Umbilical cord (tissue), 2 donors: Measurements from ENCODE around the gene HOXD11. TPM values are rescaled to one million over a fixed set of nuclear protein-coding genes. Genes with fewer than 3 reads are reported as not detected.

ENCODE experiments used
- DNase-seq: peaks from one replicate; pipeline ENCODE4 v3.0.0-alpha.2; 2015; ENCODE audit warnings: low spot score
- total RNA-seq: library from RNA; depleted of rRNA; stranded (reverse); fragments of >200 nt; gene quantifications from one replicate; pipeline ENCODE4 v1.2.3, GENCODE V29; 2014; ENCODE audit warnings: low replicate concordance; ENCODE audit not compliant: insufficient read depth

The HOXD11 gene
- 18.1 TPM for total RNA-seq

DNA sequence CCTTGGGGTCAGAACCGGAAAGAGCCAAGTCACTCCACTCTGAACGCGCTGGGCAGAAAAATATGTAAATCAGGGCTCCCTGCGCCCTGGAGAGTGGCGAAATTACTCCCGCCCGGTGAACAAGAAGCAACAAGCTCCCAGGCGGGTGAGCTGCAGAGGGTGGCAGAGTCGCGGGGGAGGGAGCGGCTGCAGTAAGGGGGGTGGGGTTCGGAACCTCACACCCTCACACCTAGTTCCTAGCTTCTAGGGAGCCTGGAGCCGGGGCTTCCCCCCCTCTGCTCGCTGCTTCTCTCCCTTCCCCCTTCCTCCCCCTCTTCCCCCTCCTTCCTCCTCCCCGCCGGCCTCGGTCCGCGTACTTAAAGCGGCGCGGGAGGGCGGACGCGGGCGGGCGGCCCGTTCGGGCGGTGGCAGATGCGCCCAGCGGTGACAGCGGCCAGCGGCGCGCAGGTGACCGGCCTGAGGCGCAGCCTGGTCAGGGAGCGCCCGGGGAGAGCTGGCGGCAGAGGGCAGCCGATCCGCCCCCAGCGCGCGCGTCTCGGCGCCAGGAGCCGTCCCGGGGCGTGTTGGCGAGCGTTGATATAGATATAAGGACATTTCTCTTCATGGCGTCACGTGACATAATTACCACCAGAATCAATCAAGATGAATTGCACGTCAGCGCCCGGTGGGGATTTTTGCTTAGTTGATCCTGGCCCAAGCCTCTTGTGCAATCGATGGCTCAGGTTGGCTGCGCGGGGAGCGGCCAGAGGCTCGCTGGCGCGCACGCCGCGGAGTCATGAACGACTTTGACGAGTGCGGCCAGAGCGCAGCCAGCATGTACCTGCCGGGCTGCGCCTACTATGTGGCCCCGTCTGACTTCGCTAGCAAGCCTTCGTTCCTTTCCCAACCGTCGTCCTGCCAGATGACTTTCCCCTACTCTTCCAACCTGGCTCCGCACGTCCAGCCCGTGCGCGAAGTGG is at the start of gene HOXD11:
HOXD11 (plus strand) TSS at position 700 of the 959 bp plus-strand sequence; CDS start at position 776, 76 bp downstream.
- no peak for DNase-seq

DNA sequence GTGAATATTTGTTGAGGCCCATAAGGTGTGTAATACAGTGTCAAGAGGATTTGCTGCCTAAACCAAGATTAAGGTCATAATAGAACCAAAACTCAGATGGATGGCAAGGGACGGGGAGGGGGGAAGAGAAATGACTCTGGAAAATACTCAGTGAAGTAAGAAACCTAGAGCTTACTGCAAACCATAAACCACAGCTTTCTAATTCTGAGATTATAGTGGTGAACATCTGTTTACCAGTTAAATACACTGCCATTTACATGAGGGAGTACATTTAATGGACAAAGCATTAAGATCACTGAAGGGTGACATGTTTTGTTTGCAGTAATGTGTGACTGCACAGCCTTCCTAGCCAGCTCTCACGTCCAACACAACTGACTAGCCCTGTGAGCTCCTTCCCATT is 43.1 kb upstream of the HOXD11 start:
- no peak for DNase-seq

DNA sequence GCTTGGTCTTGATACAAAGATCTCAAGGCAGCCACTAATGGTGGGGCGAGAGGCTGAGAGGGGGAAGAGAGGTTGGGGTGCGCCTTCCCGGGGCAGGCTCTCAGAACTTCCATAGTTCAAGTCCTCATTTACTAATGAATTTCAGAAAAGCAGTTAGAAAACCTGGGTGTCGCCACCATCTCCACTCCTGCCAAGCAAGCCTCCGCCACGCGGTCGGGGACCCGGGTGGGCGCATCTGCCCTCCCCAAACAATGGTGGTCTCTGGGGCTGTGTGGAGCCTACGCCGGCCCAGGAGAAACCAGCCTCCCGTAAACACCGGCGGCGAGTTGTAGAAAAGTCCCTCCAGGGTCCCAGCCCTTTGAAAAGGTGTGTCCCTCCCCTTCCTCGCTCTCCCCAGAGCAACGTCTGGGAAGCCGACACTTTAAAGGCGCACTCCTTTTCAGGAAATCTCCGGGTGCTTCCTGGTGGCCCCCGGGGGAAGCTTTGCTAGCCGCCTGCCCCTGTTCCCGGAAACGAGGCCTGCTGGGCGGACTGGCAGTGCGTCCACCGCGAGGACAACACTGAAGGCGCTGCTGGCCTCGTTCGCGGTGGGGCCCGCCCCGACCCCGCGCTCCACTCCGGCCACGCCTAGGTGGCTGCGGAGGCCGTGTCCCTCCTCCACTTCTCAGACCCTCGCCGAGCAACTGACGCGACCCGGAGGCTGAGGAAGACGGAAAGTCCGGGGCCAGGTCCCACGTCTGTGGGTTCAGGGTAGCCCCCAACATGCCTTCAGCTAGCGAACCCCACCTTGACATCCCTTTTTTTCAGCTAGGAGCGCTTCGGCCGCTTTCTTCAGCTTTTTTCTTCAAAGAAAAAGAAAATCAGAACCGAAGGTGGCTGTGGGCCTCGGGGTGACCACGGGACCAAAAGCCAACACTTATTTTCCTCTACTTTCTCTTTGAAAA is 40.2 kb upstream of the HOXD11 start:
- DNase-seq, result no peak

DNA sequence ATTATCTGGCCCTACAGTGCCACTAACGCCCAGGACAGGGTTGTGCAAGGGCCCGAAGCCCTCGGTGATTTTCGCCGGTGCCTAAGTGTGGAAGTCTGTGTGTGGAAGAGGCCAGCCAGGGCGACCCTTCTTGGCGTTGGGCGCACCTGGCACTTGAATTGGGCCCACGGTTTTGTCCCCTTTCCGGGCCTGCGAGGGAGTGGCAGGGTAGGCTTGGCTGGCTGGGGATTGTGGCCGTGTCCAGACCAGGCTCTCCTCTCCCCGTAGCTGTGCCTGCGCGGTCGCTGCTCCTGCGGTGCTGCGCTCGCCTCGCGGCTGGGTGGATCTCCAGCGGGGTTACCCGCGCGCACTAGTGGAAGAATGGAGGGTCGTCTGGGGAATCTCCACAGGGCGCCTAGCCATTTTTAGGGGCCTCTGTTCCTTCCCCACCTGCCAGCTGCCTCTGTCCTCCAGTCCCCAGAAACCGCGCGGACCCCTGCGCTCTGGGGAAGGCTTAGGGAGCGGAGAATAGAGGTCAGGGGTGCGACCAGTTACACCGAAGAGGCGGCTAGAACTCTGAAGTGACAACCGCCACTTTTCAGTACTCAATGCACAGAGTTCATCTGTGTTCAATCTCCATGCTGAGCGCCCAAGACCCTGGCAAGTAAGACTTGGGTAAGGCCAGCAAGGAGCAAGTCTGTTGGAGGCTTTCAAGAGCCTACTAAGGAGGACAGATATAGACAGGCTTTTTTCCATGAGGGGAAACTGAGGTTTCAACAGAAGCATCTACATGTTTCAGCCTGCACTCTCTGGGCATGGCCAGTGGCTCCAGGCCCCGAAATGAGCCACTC is 39.3 kb upstream of the HOXD11 start:
- no peak for DNase-seq

DNA sequence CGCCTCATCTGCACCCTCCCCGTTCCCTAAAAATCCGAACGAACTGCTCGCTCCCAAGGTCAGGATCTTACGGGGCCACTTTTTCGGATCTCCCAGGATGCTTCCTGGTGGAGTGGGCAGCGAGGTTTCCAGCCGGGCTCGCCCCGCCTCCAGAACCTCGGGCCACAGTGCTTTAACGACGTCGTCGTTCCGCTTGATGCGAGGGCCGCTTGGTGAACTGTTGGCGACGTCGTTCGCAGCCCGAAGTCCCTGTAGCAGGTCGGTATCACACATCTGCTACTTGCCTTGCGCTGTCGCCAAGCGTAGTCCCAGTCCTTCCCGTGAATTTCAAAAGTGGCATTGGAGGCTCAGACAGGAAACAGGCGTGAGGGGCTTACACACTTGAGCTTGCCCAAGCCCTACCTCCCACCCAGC is 38.7 kb upstream of the HOXD11 start:
- no peak for DNase-seq

DNA sequence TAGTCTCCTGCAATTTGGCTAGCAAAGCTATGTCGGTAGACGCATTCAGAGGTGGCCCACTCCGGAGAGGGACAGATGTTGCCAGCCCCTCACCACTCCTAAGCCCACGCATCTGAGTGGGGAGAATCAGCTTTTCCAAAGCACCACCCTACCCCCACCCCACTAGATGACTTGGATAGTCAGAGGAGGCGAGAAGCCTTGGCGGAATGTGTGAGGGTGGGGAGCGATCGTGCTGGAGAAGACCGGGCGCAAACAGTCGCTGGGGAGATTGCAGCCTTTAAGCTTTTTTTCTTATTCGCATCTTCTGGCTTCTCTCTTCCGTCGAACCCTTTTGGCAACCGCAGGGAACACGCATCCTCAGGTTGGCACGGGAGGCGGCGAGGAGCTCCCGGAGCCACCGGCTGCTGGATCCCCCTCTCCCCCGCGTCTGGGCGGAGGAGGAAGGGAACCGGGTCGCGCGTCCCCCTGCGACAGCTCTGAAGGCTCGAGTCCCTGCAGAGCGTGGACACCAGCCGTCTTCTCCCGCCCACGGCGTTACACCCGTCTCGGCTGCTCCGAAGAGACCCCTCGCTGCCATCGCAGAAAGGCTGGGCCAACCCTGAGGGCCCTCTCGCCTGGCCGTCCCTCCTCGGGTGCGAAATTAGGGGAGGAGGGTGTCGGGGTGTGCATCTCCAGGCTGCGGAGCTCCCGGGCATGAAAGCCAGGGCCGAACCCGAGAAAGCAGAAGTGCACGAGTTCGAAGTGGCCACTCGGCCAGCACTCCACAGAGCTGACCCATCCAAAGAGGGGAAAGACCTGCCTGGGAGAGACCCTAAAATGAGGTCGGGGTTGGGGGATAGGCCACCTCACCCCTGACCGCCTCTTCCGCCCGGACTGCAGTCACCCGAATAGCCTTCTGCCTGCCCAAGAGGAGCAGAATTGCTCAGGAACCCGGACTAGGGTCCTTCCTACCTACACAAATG is 35.5 kb upstream of the HOXD11 start:
- DNase-seq, result no peak

DNA sequence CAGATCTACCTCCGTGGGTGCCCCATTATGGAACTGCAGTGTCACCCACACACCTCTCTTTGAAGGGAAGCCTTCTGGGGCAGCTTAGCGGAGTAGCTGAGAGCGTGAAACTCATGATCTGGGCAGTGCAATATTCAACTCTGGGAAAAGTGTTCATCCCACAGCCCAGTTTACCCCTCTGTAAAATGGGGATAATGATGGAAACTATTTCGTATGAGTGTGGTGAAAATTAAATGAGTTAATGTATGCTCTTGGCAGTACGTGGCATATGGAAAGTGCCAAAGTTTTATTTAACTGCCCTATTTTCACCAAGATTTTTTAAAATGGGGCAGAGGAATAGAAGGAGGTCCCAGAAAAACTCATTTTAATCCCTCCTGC is 34.8 kb upstream of the HOXD11 start:
- DNase-seq, result no peak

DNA sequence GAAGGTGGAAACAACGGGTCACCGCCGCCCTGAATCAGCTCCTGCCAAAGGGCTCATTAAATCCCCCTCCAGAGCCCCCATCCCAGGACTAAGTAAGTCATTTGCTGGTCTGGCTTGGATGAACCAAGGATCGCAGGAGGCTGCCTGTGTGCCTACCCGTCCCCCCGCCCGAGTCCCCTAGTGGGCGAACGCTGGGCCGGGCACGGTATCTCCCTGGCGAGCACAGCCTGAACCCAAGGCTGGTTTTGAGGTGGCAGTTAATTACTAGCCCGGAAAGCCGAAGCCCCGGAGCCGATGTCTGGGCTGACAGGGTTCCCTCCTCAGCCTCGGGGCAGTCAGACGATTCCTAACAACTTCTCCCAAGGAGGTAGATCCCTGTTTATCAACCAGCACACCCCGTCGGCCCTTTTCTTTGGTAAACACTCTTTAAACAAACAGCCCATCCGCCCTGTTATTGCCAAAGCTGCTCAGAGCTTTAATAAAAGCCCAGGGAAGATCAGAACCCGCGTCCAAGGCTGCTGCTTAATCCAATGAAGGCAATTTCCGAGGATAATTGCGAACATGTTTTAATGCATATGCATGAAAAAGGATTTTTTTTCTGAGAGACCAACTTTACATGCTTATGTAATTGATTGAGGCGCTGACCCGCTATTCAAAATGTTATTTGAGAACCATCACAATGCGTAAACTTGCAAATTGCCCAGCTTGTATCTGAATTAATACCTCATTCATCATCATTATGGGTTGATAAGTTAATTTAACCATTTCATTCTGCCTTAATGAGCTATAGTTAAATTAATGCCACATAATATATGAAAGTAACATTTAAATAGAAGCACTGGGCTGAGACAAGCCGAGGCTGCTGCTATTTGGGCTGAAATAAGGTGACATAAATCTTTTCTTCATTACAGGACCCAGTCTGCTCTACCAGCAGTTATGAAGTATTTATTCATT is 33.9 kb upstream of the HOXD11 start:
- no peak for DNase-seq

DNA sequence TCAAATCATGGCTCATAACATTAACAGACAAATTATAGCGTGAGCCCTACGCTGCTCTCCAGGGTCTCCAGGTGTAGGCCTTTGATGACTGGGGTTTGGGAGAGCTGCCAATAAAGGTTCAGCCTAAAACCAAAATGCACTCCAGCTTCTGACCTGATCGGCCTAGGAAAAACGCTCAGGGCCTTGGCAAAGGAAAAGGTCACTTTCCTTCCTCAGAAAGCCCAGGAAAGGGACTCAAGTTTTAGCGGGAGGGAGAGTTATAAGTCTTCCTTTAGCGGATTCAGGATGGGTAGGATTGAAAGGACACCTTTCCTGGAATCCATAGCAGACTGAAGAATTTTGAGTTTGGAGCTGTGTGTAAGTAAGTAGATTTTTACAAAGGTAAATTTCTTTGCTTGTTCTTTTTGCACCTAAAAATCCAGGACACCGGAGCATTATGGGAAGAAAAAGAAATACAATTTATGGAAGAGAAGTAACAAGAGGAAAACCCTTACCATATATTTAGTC is 32.1 kb upstream of the HOXD11 start:
- no peak for DNase-seq

DNA sequence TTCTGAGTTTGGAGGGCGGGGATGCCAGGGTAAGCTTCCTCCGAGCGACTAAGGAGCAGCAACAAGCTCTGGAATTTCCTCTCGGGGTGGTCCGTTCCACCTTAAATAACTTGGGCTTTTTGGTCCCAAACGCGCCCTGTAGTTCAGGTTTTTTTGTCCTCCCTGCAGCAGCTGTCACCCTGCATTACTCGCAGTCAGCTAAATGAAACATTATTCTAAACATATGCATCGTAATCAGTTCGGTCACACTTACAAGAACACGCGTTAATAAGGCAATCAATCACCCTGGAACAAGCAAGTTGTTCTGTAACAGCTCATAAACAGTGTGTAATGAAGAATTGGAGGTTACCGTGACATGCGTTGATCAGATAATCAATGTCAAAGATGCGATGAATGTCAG is 31.6 kb upstream of the HOXD11 start:
- DNase-seq, result peak; percentile 38

DNA sequence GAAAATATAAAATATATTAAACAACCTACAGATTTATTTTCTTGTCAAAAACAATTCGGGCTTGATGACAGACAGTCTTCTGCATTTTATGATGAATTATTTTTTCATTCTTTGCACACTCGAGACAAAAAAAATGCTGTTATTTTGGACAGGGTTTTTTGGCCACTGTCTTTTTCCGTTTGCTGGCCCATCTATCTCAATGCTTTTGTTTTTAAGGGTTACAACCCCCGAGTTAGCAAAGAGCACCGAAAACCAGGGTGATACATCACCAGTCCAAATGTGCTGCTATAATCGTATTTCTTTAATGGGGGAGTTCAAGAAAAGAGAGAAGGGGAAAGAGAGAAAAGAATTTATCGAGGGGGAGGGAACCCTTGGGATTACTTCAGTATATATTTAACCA is 31.0 kb upstream of the HOXD11 start:
- DNase-seq, result no peak

DNA sequence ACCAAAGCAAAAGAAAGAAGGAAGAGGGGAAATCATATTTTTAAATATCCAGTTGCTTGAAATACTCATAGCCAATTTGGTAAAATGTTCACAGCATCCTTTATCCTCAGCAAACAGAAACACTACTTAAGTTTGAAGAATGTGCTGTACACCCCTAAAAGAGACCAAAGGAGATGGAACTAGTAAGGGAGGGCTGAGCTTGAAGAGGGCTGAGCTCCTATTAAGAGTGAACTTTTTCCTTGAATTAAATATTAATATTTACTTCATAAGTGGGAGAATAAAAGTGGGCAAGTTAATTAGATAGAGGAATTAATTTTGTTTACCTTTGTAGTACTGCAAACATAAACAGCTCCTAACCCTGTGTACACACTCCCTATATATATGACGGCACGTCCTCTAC is 30.3 kb upstream of the HOXD11 start:
- DNase-seq, result no peak

DNA sequence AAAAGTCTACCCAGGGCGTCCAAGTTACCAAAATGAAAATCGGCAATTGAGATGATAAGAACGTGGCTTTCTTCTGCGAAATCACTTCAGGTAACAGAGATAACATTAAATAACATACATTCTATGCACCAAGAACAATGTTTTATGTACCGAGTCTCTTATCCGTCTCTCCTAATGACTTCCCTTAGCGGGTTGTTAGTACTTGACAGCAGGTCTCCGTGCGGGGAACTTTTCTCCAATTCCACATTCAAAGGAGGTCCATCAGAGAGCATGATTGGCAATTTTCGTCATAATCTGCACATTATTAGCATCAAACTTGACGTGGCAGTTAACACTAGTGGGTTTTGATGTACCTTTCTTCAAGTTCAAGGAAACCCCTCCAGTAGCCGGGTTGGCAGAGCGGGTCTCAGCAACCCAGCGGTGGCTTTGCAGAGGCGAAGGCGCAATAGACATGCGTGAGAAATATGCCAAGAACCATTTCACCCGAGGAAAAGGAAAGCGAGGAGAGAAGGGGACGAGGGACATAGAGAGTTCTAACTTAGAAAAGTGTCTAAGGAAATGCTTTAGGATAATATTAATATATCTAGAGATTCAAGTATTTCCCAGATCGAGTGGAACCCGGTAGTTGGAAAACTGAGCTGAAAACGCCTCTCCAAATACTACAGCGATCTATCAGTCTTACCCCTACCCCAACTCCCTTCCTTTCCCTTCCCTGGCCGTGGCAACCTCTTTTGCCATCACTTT is 28.4 kb upstream of the HOXD11 start:
- no peak for DNase-seq

DNA sequence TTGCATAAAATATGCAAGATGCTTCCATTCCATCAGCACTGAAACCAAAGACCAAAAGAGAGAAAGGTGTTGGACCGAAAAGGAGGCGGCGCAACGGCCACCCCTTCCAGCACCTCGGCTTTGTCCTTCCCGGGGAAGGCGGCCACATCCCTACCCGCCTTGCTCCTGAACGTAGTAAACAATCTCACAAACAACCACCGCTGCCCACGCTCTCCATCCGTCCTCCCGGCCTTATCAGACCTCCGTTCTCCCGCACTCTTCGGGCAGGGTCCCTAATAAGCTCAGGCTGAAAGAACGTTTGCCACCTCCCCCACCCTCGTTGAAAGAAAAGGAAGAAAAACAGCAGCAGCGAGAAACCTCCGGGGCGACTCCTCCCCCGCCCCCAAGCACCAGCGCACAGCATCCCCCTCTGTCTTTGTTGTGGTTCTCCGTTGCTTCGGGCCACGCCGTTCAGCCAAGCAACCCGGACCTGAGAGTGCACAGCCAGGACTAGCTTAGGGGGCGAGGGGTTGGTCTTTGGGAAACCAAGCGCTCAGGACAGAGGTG is 27.7 kb upstream of the HOXD11 start:
- no peak for DNase-seq

DNA sequence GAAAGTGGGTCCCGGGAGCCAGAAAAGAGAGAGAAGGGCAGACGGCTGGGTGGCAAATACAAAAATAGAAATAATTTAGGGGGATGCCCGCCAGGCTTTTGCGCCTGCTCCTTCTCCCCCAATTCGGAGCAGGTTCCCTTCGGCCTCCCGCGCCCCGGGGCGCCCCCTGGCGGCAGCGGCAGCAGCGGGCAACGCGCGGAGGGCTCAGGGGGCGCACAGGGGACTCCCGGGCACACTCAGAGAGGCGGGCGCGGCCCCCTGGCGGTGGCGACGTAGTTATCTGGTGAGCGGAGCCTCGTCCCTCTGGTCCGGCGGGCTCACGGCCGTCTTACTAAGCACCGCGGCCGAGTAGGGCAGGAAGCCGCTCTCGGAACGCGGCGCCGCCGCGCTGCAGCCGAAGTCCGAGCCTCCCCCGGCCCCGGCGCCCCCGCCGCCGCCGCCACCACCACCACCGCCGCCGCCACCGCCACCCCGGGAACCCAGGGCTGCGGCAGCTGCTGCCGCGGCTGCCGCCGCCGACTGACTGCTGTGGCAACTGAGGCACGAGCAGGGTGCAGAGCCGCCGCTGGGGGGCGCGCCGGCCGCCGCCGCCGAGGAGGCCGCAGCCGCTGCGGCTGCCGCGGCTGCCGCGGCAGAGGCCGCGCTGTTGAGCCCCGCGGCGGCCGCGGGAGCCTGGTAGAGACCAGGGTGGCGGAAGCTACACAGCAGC is 27.1 kb upstream of the HOXD11 start:
- DNase-seq, result peak; percentile 52

DNA sequence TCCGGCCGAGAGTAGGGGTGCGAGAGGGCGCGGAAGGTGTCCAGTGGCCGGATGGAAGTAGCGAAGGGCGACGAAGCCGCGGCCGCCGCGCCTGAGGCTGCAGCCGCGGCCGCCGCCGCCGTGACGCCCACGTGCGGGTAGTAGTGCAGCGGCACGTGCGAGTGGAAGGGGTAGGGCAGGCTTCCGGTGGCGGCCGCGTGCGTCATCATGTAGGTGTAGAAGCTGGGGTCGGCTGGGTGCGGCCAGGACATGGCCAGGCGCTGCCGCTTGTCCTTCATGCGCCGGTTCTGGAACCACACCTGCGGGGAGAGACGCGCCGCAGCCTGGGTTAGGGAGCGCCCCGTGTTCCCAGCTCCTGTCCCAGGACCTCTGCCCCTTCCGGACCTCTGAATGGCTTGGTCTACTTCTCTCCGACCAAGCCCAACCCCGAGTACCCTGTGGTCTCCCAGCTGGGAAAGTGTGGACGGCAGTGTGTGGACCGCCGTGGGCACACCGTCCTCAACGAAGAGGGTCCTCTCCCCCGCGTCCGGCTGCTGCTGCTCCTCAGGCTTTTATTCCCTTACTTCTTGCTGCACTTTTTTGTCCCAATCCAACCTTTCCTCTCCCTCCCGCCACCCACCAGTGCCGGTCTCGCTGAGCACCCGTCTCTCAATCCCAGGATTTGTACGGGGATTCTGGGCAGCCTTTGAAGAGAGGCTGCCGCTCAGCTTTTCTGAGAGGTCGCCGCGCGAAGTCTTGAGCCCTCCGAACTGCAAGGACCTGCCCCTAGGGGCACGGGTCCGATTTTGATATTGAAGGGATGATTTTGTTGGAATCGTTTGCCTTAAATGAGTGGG is 26.3 kb upstream of the HOXD11 start:
- DNase-seq, result no peak
